HepG2 (cell line): ENCODE data around the gene PTGR1. TPM values are rescaled to one million over a fixed set of nuclear protein-coding genes. Genes with fewer than 3 reads are reported as not detected.

Experiments used
- ATF7 ChIP-seq, 2 experiments: fragments of 450-650 bp in 1 of 2; sonication (generic) in 1 of 2; formaldehyde crosslinking in 1 of 2; IDR thresholded peaks; 2 replicates each; pipeline versions ENCODE4 v1.4.0 to v1.6.1; 2016 to 2020; ENCODE audit warnings: antibody characterized with exemption in 1 of 2, mild to moderate bottlenecking in 1 of 2, missing genetic modification reagents in 1 of 2
- GATAD2A ChIP-seq: IDR thresholded peaks from 2 replicates; pipeline ENCODE4 v1.6.1; 2016
- HDAC1 ChIP-seq: sonication (generic); formaldehyde crosslinking; IDR thresholded peaks from 2 replicates; pipeline ENCODE4 v1.5.1; 2020; ENCODE audit warnings: mild to moderate bottlenecking, missing genetic modification reagents
- HNRNPUL1 ChIP-seq: fragments of 200-400 bp; formaldehyde crosslinking; IDR thresholded peaks from 2 replicates; pipeline ENCODE4 v1.6.1; 2017; ENCODE audit warnings: low read depth, mild to moderate bottlenecking, low read length, moderate library complexity
- HOXA5 ChIP-seq: sonication (generic); formaldehyde crosslinking; IDR thresholded peaks from 2 replicates; pipeline ENCODE4 v1.4.0; 2020; ENCODE audit warnings: missing genetic modification reagents
- HOXA7 ChIP-seq: sonication (generic); formaldehyde crosslinking; IDR thresholded peaks from 2 replicates; pipeline ENCODE4 v1.8.1; 2022; ENCODE audit warnings: mild to moderate bottlenecking, missing genetic modification reagents, moderate library complexity
- KAT8 ChIP-seq: IDR thresholded peaks from 2 replicates; pipeline ENCODE4 v1.6.1; 2016; ENCODE audit warnings: missing genetic modification reagents, missing compliant biosample characterization
- MAZ ChIP-seq, 2 experiments: sonication (generic) in 1 of 2; formaldehyde crosslinking in 1 of 2; IDR thresholded peaks; 2 replicates each; pipeline versions ENCODE4 v1.5.0 to v1.6.1; 2012 to 2020; ENCODE audit warnings: low read depth in 2 of 2, mild to moderate bottlenecking in 2 of 2, borderline replicate concordance in 1 of 2, improper control_type of control experiment in 1 of 2, low read length in 1 of 2, missing genetic modification reagents in 1 of 2, moderate library complexity in 1 of 2
- ONECUT2 ChIP-seq: sonication (generic); formaldehyde crosslinking; IDR thresholded peaks from 2 replicates; pipeline ENCODE4 v1.4.0; 2020; ENCODE audit warnings: missing genetic modification reagents
- PITX1 ChIP-seq: sonication (generic); formaldehyde crosslinking; IDR thresholded peaks from 2 replicates; pipeline ENCODE4 v1.5.1; 2020; ENCODE audit warnings: mild to moderate bottlenecking, missing genetic modification reagents
- RFXAP ChIP-seq: sonication (generic); formaldehyde crosslinking; IDR thresholded peaks from 2 replicates; pipeline ENCODE4 v1.4.0; 2020; ENCODE audit warnings: missing genetic modification reagents, borderline replicate concordance
- SIN3A ChIP-seq: IDR thresholded peaks from 2 replicates; pipeline ENCODE4 v1.6.1; 2011; ENCODE audit warnings: low read depth, mild to moderate bottlenecking, control low read depth, low read length, borderline replicate concordance
- SMAD1 ChIP-seq: sonication (generic); formaldehyde crosslinking; IDR thresholded peaks from 2 replicates; pipeline ENCODE4 v1.4.0; 2020; ENCODE audit warnings: missing genetic modification reagents, low read depth, mild to moderate bottlenecking, borderline replicate concordance
- U2AF1 ChIP-seq: fragments of 200-400 bp; formaldehyde crosslinking; optimal IDR thresholded peaks from 2 replicates; pipeline ENCODE3; 2017; ENCODE audit warnings: mild to moderate bottlenecking, low read depth, low read length
- ZNF256 ChIP-seq: sonication (generic); formaldehyde crosslinking; conservative IDR thresholded peaks from 2 replicates; pipeline ENCODE4 v1.4.0; 2020; ENCODE audit warnings: missing genetic modification reagents
- ZNF460 ChIP-seq: sonication (generic); formaldehyde crosslinking; IDR thresholded peaks from 2 replicates; pipeline ENCODE4 v1.5.1; 2020; ENCODE audit warnings: missing genetic modification reagents, mild to moderate bottlenecking, borderline replicate concordance
- ZNF619 ChIP-seq: sonication (generic); formaldehyde crosslinking; IDR thresholded peaks from 2 replicates; pipeline ENCODE4 v1.4.0; 2020; ENCODE audit warnings: mild to moderate bottlenecking, missing genetic modification reagents
- polyA plus RNA-seq, 8 experiments: library from polyadenylated mRNA; depleted of rRNA in 3 of 8; stranded (reverse) in 7 of 8; unstranded in 1 of 8; fragments of >200 nt; fragmentation: Illumina TruSeq in 4 of 8; extraction: Trizol in 4 of 8; gene quantifications; 2 replicates each; pipeline versions ENCODE4 v1.2.1 to v1.2.3, GENCODE V29; 2011 to 2016; ENCODE audit warnings: low read depth in 4 of 8, missing spikeins in 1 of 8, mixed read lengths in 1 of 8; ENCODE audit not compliant: insufficient read depth in 1 of 8
- total RNA-seq, 5 experiments: library from RNA; depleted of rRNA; stranded (reverse); fragments of >200 nt; fragmentation: Illumina TruSeq; extraction: Trizol; gene quantifications; 2 replicates each; pipeline ENCODE4 v1.2.3, GENCODE V29; 2016; ENCODE audit warnings: low read depth in 1 of 5
- TF ChIP-seq, protein P1 (sequence below): sonication (generic); formaldehyde crosslinking; IDR thresholded peaks from 2 replicates; pipeline ENCODE4 v1.5.0; 2020; ENCODE audit warnings: missing genetic modification reagents
- TF ChIP-seq, protein P2 (sequence below): sonication (generic); formaldehyde crosslinking; IDR thresholded peaks from 2 replicates; pipeline ENCODE4 v1.4.0; 2020; ENCODE audit warnings: missing genetic modification reagents; ENCODE audit errors: not compliant biosample characterization
- TF ChIP-seq, protein P3 (sequence below), 2 experiments: sonication (generic) in 1 of 2; formaldehyde crosslinking in 1 of 2; IDR thresholded peaks; 2 replicates each; pipeline versions ENCODE4 v1.4.0 to v1.6.1; 2018 to 2020; ENCODE audit warnings: missing genetic modification reagents in 2 of 2, borderline replicate concordance in 1 of 2, low read depth in 1 of 2, mild to moderate bottlenecking in 1 of 2, missing biosample characterization in 1 of 2
- TF ChIP-seq, protein P4 (sequence below): sonication (generic); formaldehyde crosslinking; IDR thresholded peaks from 2 replicates; pipeline ENCODE4 v1.8.1; 2023; ENCODE audit warnings: mild to moderate bottlenecking, moderate library complexity, missing genetic modification reagents
- TF ChIP-seq, protein P5 (sequence below): IDR thresholded peaks from 2 replicates; pipeline ENCODE4 v1.6.1; 2012; ENCODE audit warnings: inconsistent platforms

PTGR1 gene
- total and polyA plus RNA-seq, 2 of the 13 experiments (the other 11 are each of a cell fraction or from before 2014, with no cell fraction given): 6.0 to 15.8 TPM

DNA sequence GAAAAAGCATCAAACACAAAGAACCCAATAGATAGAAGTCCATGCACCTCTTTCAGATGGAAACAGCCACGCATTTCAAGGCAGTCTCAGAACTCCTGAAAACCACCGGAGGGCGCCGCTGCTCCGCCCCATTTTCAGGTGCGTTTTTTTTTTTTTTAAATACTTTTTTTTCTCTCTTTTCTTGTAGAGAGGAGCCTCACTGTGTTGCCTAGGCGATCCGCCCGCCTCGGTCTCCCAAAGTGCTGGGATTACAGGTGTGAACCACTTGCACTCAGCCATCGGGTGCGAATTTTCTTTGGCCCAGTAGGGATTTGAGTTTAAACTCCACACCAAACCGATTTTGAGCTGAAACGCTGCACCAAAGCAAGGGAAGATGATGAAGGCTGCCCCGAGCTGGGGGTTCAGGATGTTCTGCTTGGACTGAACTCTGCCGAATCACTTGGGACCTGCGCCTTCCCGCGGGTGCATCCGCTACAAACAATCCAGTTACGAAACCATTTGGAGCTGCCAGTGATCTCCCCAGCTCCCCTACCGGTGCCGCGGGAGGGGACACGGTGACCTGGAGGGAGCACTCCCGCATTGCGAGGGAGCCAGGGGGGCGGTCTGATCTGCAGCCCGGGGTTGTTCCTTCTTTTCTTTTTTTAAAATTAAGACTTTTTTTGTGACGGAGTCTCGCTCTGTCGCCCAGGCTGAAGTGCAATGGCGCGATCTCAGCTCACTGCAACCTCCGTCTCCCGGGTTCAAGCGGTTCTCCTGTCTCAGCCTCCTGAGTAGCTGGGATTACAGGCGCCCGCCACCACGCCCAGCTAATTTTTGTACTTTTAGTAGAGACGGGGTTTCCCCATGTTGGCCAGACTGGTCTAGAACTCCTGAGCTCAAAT, 1.4 kb downstream of the PTGR1 start (continued):
- TF ChIP-seq, protein P1, sequence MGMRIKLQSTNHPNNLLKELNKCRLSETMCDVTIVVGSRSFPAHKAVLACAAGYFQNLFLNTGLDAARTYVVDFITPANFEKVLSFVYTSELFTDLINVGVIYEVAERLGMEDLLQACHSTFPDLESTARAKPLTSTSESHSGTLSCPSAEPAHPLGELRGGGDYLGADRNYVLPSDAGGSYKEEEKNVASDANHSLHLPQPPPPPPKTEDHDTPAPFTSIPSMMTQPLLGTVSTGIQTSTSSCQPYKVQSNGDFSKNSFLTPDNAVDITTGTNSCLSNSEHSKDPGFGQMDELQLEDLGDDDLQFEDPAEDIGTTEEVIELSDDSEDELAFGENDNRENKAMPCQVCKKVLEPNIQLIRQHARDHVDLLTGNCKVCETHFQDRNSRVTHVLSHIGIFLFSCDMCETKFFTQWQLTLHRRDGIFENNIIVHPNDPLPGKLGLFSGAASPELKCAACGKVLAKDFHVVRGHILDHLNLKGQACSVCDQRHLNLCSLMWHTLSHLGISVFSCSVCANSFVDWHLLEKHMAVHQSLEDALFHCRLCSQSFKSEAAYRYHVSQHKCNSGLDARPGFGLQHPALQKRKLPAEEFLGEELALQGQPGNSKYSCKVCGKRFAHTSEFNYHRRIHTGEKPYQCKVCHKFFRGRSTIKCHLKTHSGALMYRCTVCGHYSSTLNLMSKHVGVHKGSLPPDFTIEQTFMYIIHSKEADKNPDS (CRISPR knock-in tag): no peak
- TF ChIP-seq GATAD2A (CRISPR knock-in tag) (no peak), ZNF256 (no peak), ZNF460 (peak; percentile 73; the same call in 1 of the 2 replicates), ONECUT2 (CRISPR knock-in tag) (no peak), ZNF619 (no peak), MAZ (IDR thresholded peaks at IDR 0.05; ENCODE audit: borderline replicate concordance, low read depth, low read length) (no peak), MAZ (CRISPR knock-in tag; IDR thresholded peaks at IDR 0.05; ENCODE audit: low read depth) (peak; percentile 55), SMAD1 (CRISPR knock-in tag) (no peak), HNRNPUL1 (no peak), KAT8 (CRISPR knock-in tag) (0 out of 2 replicates have a peak, but pooled peaks have one; percentile 41), HOXA7 (CRISPR knock-in tag) (no peak), HOXA5 (no peak), PITX1 (CRISPR knock-in tag) (0 out of 2 replicates have a peak, but pooled peaks have one; percentile 50), SIN3A (no peak), HDAC1 (CRISPR knock-in tag) (peak; percentile 71), ATF7 (IDR thresholded peaks at IDR 0.05) (no peak), ATF7 (CRISPR knock-in tag; IDR thresholded peaks at IDR 0.05) (no peak), RFXAP (0 out of 2 replicates have a peak, but pooled peaks have one; percentile 35), U2AF1 (no peak)
- TF ChIP-seq, protein P2, sequence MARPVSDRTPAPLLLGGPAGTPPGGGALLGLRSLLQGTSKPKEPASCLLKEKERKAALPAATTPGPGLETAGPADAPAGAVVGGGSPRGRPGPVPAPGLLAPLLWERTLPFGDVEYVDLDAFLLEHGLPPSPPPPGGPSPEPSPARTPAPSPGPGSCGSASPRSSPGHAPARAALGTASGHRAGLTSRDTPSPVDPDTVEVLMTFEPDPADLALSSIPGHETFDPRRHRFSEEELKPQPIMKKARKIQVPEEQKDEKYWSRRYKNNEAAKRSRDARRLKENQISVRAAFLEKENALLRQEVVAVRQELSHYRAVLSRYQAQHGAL (CRISPR knock-in tag): peak; percentile 30
- TF ChIP-seq, protein P3, sequence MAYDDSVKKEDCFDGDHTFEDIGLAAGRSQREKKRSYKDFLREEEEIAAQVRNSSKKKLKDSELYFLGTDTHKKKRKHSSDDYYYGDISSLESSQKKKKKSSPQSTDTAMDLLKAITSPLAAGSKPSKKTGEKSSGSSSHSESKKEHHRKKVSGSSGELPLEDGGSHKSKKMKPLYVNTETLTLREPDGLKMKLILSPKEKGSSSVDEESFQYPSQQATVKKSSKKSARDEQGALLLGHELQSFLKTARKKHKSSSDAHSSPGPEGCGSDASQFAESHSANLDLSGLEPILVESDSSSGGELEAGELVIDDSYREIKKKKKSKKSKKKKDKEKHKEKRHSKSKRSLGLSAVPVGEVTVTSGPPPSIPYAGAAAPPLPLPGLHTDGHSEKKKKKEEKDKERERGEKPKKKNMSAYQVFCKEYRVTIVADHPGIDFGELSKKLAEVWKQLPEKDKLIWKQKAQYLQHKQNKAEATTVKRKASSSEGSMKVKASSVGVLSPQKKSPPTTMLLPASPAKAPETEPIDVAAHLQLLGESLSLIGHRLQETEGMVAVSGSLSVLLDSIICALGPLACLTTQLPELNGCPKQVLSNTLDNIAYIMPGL (CRISPR knock-in tag; IDR thresholded peaks at IDR 0.05; ENCODE audit: borderline replicate concordance in 1 of 2, low read depth in 1 of 2): peak; percentile 26 to 58; a peak in 3 of 4 replicates
- TF ChIP-seq, protein P4, sequence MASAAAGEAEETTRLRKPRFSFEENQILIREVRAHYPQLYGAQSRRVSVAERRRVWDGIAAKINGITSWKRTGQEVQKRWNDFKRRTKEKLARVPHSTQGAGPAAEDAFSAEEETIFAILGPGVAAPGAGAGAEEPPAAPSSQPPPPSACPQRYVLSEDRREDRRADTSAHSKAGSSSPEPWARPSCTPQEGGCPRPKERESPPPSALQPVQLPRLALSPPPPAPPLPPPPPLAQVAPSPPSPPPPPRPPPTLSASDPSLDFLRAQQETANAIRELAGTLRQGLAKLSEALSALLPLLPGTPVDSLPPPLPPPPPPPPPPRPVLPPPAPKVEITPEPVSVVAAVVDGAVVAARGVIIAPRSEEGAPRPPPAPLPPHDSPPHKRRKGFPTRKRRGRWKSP (CRISPR knock-in tag): no peak
- TF ChIP-seq, protein P5, sequence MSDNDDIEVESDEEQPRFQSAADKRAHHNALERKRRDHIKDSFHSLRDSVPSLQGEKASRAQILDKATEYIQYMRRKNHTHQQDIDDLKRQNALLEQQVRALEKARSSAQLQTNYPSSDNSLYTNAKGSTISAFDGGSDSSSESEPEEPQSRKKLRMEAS: 0 out of 2 replicates have a peak, but pooled peaks have one; percentile 5
